MM.1S (cell line): ENCODE results near the gene MYO10.
"Not testable (repeated sequence)": the region's sequence is repeated elsewhere in the genome, so short reads cannot be mapped to it uniquely, and the experiment has no call there.

Source experiments
- DNase-seq: peaks from one replicate; pipeline ENCODE4 v3.0.0-alpha.2; 2015
- H2AFZ ChIP-seq: fragments of 300-600 bp; sonication (generic); 2 replicates; pipeline ENCODE4 v1.6.0; 2016; ENCODE audit warnings: antibody characterized with exemption, low read length
- H3F3A ChIP-seq: fragments of 300-600 bp; sonication (generic); 2 replicates; pipeline ENCODE4 v1.6.1; 2016; ENCODE audit warnings: mild to moderate bottlenecking, antibody characterized with exemption, low read length, moderate library complexity, mixed read lengths; ENCODE audit not compliant: insufficient read depth
- H3K27ac ChIP-seq: fragments of 300-600 bp; sonication (generic); 2 replicates; pipeline ENCODE4 v1.5.1; 2016; ENCODE audit warnings: mild to moderate bottlenecking, low read length
- H3K27me3 ChIP-seq: fragments of 300-600 bp; sonication (generic); replicated peaks from 2 replicates; pipeline ENCODE4 v1.6.0; 2016; ENCODE audit warnings: low read length; ENCODE audit not compliant: insufficient read depth
- H3K36me3 ChIP-seq: fragments of 300-600 bp; sonication (generic); replicated peaks from 2 replicates; pipeline ENCODE4 v1.6.1; 2016; ENCODE audit warnings: mild to moderate bottlenecking, low read length, mixed read lengths; ENCODE audit not compliant: insufficient read depth
- H3K4me1 ChIP-seq: fragments of 300-600 bp; sonication (generic); 2 replicates; pipeline ENCODE4 v1.6.1; 2016; ENCODE audit warnings: low read length, mixed read lengths
- H3K4me2 ChIP-seq: fragments of 300-600 bp; sonication (generic); 2 replicates; pipeline ENCODE4 v1.6.0; 2016; ENCODE audit warnings: low read depth, low read length
- H3K4me3 ChIP-seq: fragments of 300-600 bp; sonication (generic); 2 replicates; pipeline ENCODE4 v1.5.1; 2016; ENCODE audit warnings: low read length, mixed read lengths
- H3K79me2 ChIP-seq: fragments of 300-600 bp; sonication (generic); 2 replicates; pipeline ENCODE4 v1.6.1; 2016; ENCODE audit warnings: mixed run types, low read length, mixed read lengths
- H3K9ac ChIP-seq: fragments of 300-600 bp; sonication (generic); 2 replicates; pipeline ENCODE4 v1.6.1; 2016; ENCODE audit warnings: low read length, mixed read lengths
- H3K9me2 ChIP-seq: fragments of 300-600 bp; sonication (generic); replicated peaks from 2 replicates; pipeline ENCODE4 v1.6.1; 2016; ENCODE audit warnings: mild to moderate bottlenecking, low read length, mixed read lengths; ENCODE audit not compliant: insufficient read depth
- H3K9me3 ChIP-seq: fragments of 300-600 bp; sonication (generic); replicated peaks from 2 replicates; pipeline ENCODE4 v1.6.1; 2016; ENCODE audit warnings: mild to moderate bottlenecking, low read length, mixed read lengths; ENCODE audit not compliant: insufficient read depth
- H4K20me1 ChIP-seq: fragments of 300-600 bp; sonication (generic); 2 replicates; pipeline ENCODE4 v1.6.1; 2016; ENCODE audit warnings: mild to moderate bottlenecking, low read length, moderate library complexity, mixed read lengths; ENCODE audit not compliant: insufficient read depth
- CTCF ChIP-seq: fragments of 300-600 bp; sonication (generic); IDR thresholded peaks from 2 replicates; pipeline ENCODE4 v1.5.1; 2016; ENCODE audit warnings: antibody characterized with exemption, low read length, mixed read lengths
- EZH2 ChIP-seq: fragments of 300-600 bp; sonication (generic); optimal IDR thresholded peaks from 2 replicates; pipeline ENCODE3; 2017; ENCODE audit warnings: low read depth, mild to moderate bottlenecking, antibody characterized with exemption, low read length, mixed read lengths
- EZH2phosphoT487 ChIP-seq: fragments of 300-600 bp; sonication (generic); IDR thresholded peaks from 2 replicates; pipeline ENCODE4 v1.6.1; 2018; ENCODE audit warnings: antibody characterized with exemption, low read length

Gene MYO10

GRCh38 chr5:16834029-16834428 lies 102.1 kb downstream of the MYO10 start:
- Histone ChIP-seq H3K27ac (no peak overlapping the region), H3K9me2 (no peaks in the 10 kb centered on the region), H3K9ac (no peak overlapping the region), H3K4me1 (no peaks in the 10 kb centered on the region), H3K79me2 (no peaks in the 10 kb centered on the region), H3K4me2 (no peak overlapping the region), H3K9me3 (no peaks in the 10 kb centered on the region), H3K4me3 (no peak overlapping the region), H3K36me3 (no peaks in the 10 kb centered on the region), H2AFZ (no peak overlapping the region), H3F3A (no peaks in the 10 kb centered on the region), H4K20me1 (no peaks in the 10 kb centered on the region), H3K27me3 (no peaks in the 10 kb centered on the region)
- DNase-seq: no peak
- TF ChIP-seq CTCF (no peak), EZH2 (no peak), EZH2phosphoT487 (no peak)

- not testable (repeated sequence) for H3K9me2 ChIP-seq, H4K20me1 ChIP-seq, H3K27me3 ChIP-seq, DNase-seq, H3F3A ChIP-seq, H3K27ac ChIP-seq, H3K4me1 ChIP-seq, H3K79me2 ChIP-seq, H3K9me3 ChIP-seq, H2AFZ ChIP-seq, H3K36me3 ChIP-seq, H3K4me2 ChIP-seq, H3K9ac ChIP-seq, H3K4me3 ChIP-seq
Measured at GRCh38 chr5:16831326-16831725, 104.8 kb downstream of the MYO10 start.

GRCh38 chr5:16827755-16828154 lies 108.3 kb downstream of the MYO10 start:
- H3K4me3 ChIP-seq: no peak overlapping the region
- no peaks in the 10 kb centered on the region for H3K9me2 ChIP-seq
- H3K27ac ChIP-seq: no peak overlapping the region
- H3K4me2 ChIP-seq: no peak overlapping the region
- no peaks in the 10 kb centered on the region for H4K20me1 ChIP-seq
- no peak for DNase-seq
- H3K4me1 ChIP-seq: no peaks in the 10 kb centered on the region
- H3K9ac ChIP-seq: no peak overlapping the region
- no peaks in the 10 kb centered on the region for H3K79me2 ChIP-seq
- H3K27me3 ChIP-seq: no peaks in the 10 kb centered on the region
- H3K9me3 ChIP-seq: no peaks in the 10 kb centered on the region
- H2AFZ ChIP-seq: no peak overlapping the region
- TF ChIP-seq CTCF (no peak), EZH2phosphoT487 (no peak), EZH2 (no peak)
- no peaks in the 10 kb centered on the region for H3K36me3 ChIP-seq
- no peaks in the 10 kb centered on the region for H3F3A ChIP-seq

- H3K27me3 ChIP-seq: no peaks in the 10 kb centered on the region
- no peaks in the 10 kb centered on the region for H3K79me2 ChIP-seq
- H4K20me1 ChIP-seq: no peaks in the 10 kb centered on the region
- H3F3A ChIP-seq: no peaks in the 10 kb centered on the region
- H3K9me3 ChIP-seq: no peaks in the 10 kb centered on the region
- DNase-seq: no peak
- H3K4me3 ChIP-seq: no peak overlapping the region
- H3K9me2 ChIP-seq: no peaks in the 10 kb centered on the region
- H3K4me2 ChIP-seq: no peak overlapping the region
- no peak overlapping the region for H3K9ac ChIP-seq
- H3K27ac ChIP-seq: no peak overlapping the region
- H3K36me3 ChIP-seq: no peaks in the 10 kb centered on the region
- H3K4me1 ChIP-seq: no peaks in the 10 kb centered on the region
- TF ChIP-seq EZH2 (no peak), EZH2phosphoT487 (no peak), CTCF (no peak)
- no peak overlapping the region for H2AFZ ChIP-seq
Measured at GRCh38 chr5:16826379-16827125, 109.5 kb downstream of the MYO10 start.
